ENCODE data around the gene ZNF169.
"Not testable (repeated sequence)": the region's sequence is repeated elsewhere in the genome, so short reads cannot be mapped to it uniquely, and the experiment has no call there.

Gene ZNF169

GRCh38 chr9:94259077-94259862, at the start of gene ZNF169:
TSS of gene ZNF169 (plus strand) at chr9:94259298. CDS start at chr9:94278813, 19,515 bp downstream.
- peak; percentile 54 to 72 for DNase-seq (ENCODE audit: low read depth in 2 of 2)

- DNase-seq (ENCODE audit: low read depth in 2 of 2), result no peak
Measured at GRCh38 chr9:94210616-94211603, 48.2 kb upstream of the ZNF169 start.

- DNase-seq (ENCODE audit: low read depth in 2 of 2), result no peak
Measured at GRCh38 chr9:94212091-94212490, 47.0 kb upstream of the ZNF169 start.

GRCh38 chr9:94212531-94212930, 46.6 kb upstream of the ZNF169 start:
- DNase-seq (ENCODE audit: low read depth in 2 of 2), result no peak

- DNase-seq (ENCODE audit: low read depth in 2 of 2), result peak; percentile 41 to 49
Measured at GRCh38 chr9:94213511-94214124, 45.5 kb upstream of the ZNF169 start.

GRCh38 chr9:94222870-94223269, 36.2 kb upstream of the ZNF169 start:
- no peak for DNase-seq (ENCODE audit: low read depth in 2 of 2)

GRCh38 chr9:94225413-94225812, 33.7 kb upstream of the ZNF169 start:
- DNase-seq (ENCODE audit: low read depth in 2 of 2), result not testable (repeated sequence)

- no peak for DNase-seq (ENCODE audit: low read depth in 2 of 2)
Measured at GRCh38 chr9:94228616-94229015, 30.5 kb upstream of the ZNF169 start.

- no peak for DNase-seq (ENCODE audit: low read depth in 2 of 2)
Measured at GRCh38 chr9:94232428-94232827, 26.7 kb upstream of the ZNF169 start.

GRCh38 chr9:94241098-94241497, 18.0 kb upstream of the ZNF169 start:
- not testable (repeated sequence) for DNase-seq (ENCODE audit: low read depth in 2 of 2)

GRCh38 chr9:94245651-94246050, 13.4 kb upstream of the ZNF169 start:
- DNase-seq (ENCODE audit: low read depth in 2 of 2), result no peak

- no peak for DNase-seq (ENCODE audit: low read depth in 2 of 2)
Measured at GRCh38 chr9:94250456-94250855, 8.6 kb upstream of the ZNF169 start.

- no peak for DNase-seq (ENCODE audit: low read depth in 2 of 2)
Measured at GRCh38 chr9:94256007-94256406, 3.1 kb upstream of the ZNF169 start.

- DNase-seq (ENCODE audit: low read depth in 2 of 2), result not testable (repeated sequence)
Measured at GRCh38 chr9:94265626-94266402, 6.7 kb downstream of the ZNF169 start.

- no peak for DNase-seq (ENCODE audit: low read depth in 2 of 2)
Measured at GRCh38 chr9:94269264-94269663, 10.2 kb downstream of the ZNF169 start.

GRCh38 chr9:94270009-94270408, 10.9 kb downstream of the ZNF169 start:
- no peak for DNase-seq (ENCODE audit: low read depth in 2 of 2)

- DNase-seq (ENCODE audit: low read depth in 2 of 2), result not testable (repeated sequence)
Measured at GRCh38 chr9:94277029-94277428, 17.9 kb downstream of the ZNF169 start.

GRCh38 chr9:94277885-94278536, 18.9 kb downstream of the ZNF169 start:
- DNase-seq (ENCODE audit: low read depth in 2 of 2), result no peak

- DNase-seq (ENCODE audit: low read depth in 2 of 2), result no peak
Measured at GRCh38 chr9:94280409-94280989, 21.4 kb downstream of the ZNF169 start.

GRCh38 chr9:94281101-94281500, 22.0 kb downstream of the ZNF169 start:
- no peak for DNase-seq (ENCODE audit: low read depth in 2 of 2)
